Measurements from ENCODE around the gene EIF4E1B.

Gene EIF4E1B

GRCh38 chr5:176647030-176647842, 16.8 kb downstream of the EIF4E1B start, which contains the start of gene TSPAN17:
Gene TSPAN17, plus strand, starts transcription at chr5:176647484. Its CDS starts 132 bp downstream, at chr5:176647616.
- peak; percentile 95 for DNase-seq

DNA sequence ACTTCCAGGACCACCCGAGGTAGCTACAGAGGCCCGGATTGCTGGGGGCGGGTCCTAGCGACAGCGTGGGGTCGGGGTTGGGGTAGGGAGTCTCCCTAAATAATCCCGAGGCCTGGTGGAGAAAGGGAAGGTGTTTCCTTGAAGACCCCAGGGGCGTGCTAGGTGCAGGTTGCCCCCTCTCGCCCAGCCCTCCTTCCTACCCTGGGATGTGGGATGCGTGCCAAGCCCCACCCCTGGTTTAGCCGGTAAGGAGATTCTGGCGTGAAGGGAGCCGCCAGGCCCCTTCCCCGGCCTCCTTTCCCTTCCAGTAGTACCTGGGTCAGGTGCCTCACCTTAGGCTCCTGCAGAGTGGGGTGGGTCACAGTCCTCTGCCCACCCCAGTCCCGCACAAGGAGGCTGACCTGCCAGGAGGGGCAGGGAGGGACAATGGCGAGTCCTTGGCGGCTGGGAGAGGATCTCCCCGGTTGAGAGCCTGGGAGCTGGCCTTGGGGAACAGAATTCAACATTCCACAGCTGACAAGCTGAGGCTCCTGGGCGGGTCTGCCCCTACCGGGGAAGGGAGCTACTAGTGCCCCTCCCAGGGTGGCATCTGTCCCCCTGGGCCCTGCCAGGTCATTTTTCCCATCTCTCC, 17.5 kb downstream of the EIF4E1B start:
- DNase-seq, result peak; percentile 62

GRCh38 chr5:176648474-176649194, 18.2 kb downstream of the EIF4E1B start:
- DNase-seq, result no peak

DNA sequence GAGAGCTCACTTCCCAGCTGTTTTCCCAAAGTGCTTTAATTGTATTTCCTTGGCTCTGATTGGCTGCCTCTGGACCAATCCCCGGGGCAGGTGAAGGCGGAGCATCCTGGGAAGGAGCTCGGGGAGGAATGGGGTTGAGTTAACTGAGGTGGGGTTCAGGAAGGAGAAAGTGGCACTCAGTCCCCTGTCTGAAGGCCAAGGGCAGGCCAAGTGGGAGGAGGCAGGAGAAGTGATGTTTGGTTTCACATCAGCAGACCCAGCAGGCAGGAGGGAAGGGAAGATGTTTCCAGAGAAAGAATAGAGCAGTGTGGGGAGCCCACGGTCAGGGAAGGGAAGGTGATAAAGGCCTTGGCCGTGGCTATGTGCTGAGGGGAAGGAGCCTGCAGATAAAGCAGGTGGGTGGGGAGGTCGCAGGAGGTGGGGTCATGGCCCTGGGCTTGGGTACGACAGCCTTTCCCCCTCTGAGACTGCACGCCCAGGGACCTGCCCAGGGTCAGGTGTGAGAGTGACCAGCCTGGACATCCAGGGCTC, 19.9 kb downstream of the EIF4E1B start:
- DNase-seq, result no peak

GRCh38 chr5:176651472-176651980, 21.1 kb downstream of the EIF4E1B start:
- DNase-seq, result no peak

DNA sequence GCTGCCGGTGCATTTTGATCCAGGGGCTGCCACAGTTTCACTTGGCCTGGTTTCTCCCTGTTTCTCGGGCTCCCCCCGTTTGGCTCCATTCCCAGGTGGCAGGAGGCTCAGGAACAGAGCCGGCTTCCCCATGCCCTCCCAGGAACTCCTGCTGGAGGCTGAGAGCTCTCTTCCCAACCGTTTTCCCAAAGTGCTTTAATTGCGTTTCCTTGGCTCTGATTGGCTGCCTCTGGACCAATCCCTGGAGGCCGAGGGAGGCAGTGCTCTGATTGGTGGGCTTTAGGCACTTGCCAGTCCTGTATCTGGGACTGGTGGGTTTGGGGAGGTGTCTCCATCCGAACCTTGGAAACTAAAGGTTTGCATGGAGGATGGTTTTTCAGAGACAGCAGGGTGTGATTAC, 21.7 kb downstream of the EIF4E1B start:
- no peak for DNase-seq

DNA sequence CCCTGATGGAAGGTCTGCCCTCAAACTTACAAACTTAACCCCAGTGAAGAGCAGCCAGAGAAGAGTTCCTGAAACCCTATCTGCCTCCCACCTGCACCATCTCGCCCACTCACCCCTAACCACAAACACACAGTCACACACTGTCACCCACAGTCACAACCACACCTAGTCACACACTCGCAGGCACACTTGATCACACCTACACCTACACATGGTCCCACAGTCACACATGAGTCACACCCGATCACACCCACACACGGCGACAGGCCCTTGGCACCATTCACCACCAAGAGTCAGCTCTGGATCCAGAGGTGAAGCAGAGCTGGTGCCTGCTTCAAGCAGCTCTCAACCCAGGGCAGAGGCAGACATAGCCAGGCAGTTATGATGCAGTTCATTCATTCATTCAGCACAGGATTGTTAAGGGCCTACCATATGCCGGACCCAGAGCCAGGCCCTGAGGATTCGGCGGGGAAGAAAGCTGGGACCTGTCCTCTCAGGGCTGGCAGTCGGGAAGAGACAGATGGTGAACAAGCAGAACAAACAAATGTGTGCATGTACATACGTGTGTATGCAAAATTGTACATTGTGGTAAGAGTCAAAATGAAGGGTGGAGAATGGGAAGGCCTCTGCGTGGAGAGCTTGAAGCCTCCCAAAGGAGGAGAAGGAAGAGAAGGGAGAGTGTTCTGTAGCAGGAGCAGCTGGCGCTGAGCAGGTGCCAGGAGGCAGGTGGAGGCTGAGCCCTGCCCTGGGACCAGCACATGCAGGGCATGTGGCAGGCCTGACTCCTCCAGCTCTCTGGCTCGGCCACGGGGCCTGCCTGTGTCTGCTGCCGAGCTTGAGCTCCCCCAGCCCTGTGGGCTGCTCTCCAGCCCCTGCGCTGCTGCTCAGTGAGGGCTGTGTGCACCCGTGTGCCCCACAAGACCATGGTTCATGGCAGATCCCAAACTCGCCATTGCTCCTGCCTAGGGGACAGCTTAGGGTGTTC, 23.2 kb downstream of the EIF4E1B start:
- no peak for DNase-seq

DNA sequence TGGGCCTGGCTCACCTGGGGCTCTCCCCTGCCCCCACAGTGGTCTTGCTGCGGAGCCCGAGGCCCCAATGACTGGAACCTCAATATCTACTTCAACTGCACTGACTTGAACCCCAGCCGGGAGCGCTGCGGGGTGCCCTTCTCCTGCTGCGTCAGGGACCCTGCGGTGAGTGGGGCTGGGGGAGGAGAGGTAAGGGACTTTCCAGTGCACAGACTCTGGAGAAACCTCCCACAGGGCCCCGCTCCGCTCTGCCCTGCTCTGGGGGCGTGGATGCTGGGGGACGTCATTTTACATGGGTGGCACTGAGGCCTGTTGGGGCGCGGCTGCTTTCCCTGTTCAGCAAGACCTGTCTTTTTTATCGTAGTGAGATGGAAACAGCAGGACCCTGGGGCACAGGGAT, 24.4 kb downstream of the EIF4E1B start:
- no peak for DNase-seq

DNA sequence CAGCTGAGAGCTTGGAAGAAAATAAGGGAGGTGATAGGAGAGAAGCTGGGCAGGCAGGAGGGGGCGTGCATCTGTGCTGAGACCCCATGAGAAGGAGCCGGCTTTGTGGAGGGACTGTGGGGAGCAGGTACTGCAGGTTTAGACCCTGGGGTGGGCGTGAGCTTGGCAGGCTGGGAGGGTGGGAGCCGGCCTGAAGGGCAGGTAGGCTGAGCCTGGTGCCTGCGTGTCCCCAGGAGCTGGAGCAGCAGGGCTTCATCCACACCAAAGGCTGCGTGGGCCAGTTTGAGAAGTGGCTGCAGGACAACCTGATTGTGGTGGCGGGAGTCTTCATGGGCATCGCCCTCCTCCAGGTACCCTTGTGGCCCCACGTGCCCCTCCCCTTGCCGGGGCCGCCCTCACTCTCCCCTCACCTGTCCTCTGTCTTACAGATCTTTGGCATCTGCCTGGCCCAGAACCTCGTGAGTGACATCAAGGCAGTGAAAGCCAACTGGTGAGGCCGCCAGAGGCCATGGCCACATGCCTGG, 26.1 kb downstream of the EIF4E1B start:
- DNase-seq, result no peak

GRCh38 chr5:176658007-176658599, 27.6 kb downstream of the EIF4E1B start:
- peak; percentile 36 for DNase-seq

DNA sequence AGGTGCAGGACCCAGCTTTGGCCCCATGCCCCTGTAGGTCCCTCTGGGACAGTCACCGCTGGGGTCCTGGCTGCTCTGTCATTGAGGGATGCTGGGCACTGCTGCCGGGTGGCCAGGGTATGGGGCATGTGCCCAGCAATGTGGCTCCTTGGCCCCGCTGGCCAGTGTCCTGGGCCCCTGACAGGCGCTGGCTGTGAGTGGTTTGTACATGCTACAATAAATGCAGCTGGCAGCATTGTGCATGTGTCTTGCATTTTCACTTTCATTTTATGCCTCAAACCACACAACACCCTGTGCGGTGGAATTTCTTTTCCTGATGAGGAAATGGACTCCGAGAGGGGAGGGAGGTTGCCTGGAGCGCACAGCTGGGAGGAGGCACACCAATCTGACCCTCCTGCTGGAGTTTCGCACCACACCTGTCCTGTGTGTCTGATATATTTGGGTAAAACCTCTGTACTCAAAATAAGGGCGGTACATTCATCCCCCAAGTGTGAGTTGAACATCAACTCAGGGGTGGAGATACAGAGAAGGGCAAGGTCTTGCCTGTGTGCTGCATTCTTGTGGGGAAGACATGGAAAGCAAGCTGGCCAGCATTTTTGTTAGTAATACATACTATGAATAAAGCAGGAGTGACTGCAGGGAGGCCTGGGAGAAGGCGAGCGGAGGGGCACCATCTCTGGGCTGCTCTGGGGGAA, 28.5 kb downstream of the EIF4E1B start:
- no peak for DNase-seq

- DNase-seq, result no peak
Observed at GRCh38 chr5:176659512-176659839, 29.0 kb downstream of the EIF4E1B start.

- no peak for DNase-seq
Observed at GRCh38 chr5:176659860-176660461, 29.5 kb downstream of the EIF4E1B start.

DNA sequence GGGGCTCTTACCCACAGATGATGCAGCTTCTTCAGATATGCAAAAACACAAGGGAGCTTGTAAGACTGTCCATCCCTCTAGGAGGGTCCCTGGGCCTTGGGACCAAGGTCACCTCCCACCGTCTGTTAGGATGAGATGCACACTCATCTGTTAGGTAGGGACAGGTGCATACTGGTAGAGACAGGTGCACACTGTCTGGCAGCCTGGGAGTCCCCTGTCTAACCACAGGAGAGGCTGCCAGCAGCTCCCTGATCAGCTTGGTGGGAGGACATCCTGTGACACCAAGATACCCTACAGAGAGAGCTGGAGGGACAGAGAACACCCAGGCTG, 30.0 kb downstream of the EIF4E1B start:
- no peak for DNase-seq

GRCh38 chr5:176660860-176661641, 30.6 kb downstream of the EIF4E1B start:
- DNase-seq, result peak; percentile 53

DNA sequence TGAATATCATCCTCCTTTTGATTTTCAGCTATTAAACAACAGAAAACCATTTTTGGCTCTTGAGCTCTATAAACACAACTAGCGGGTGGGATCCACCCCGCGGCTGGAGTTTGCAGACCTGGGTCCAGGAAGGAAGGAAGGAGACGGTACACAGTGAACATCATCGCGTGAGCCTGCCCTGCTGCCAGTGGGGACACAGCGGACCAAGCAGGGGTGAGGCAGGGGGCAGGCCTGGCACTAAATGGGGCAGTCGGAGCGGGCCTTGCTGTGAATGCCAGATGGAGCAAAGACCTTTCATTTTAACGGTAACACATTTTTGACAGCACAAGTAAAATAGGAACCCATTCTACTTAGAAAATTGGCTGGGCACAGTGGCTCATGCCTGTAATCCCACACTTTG, 31.2 kb downstream of the EIF4E1B start:
- no peak for DNase-seq

GRCh38 chr5:176662371-176663333, 32.2 kb downstream of the EIF4E1B start:
- DNase-seq, result no peak

DNA sequence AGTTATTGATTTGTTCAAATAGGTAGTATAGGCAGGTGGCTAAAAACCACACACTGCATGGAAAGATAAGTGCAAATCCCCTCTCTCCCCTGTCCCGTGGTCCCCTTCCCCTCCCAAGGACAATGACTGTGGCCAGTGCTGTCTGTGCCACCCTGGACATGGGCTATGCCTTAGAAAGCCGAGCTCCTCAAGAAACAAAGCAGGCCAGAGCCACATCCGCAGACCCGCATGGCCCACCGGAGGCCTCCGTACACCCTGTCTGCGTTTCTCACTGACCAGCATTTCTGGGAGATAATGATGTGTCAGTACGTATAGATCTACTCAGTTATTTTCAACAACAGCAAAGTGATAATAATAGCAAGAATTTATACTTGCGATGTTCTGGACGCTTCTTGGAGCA, 33.1 kb downstream of the EIF4E1B start:
- no peak for DNase-seq

Data from right kidney (tissue), 1 donor.